HEK293 (cell line): ENCODE data around the gene VKORC1.

ENCODE experiments used
- CTCF ChIA-PET: fragments of 350-600 bp; formaldehyde crosslinking; extraction: SDS; loops from one replicate; lab custom pipeline; 2021; ENCODE audit warnings: antibody characterized with exemption; lab: Yijun Ruan, JAX
- POLR2A ChIA-PET: fragments of 300-600 bp; formaldehyde crosslinking; extraction: SDS; loops from one replicate; lab custom pipeline; 2020; ENCODE audit warnings: antibody characterized with exemption, inconsistent platforms; lab: Yijun Ruan, JAX
- H3K27ac ChIP-seq: fragments of 200-500 bp; sonication (Bioruptor generic); 2 replicates; pipeline ENCODE4 v1.5.1; 2014; ENCODE audit warnings: low read depth, low read length, control low read depth, inconsistent platforms; ENCODE audit errors: extremely low read depth
- H3K36me3 ChIP-seq, 2 experiments: fragments of 200-500 bp in 1 of 2; sonication (Bioruptor generic) in 1 of 2; 1 replicate in 1 of 2; 2 replicates in 1 of 2; pipeline ENCODE4 v1.5.1; 2014 to 2017; ENCODE audit warnings: inconsistent platforms in 2 of 2, low read length in 2 of 2; ENCODE audit not compliant: control insufficient read depth in 2 of 2, insufficient read depth in 1 of 2
- H3K4me1 ChIP-seq: fragments of 200-500 bp; sonication (Bioruptor generic); 2 replicates; pipeline ENCODE4 v1.5.1; 2014; ENCODE audit warnings: mild to moderate bottlenecking, low read length, inconsistent platforms; ENCODE audit not compliant: control insufficient read depth, insufficient read depth
- H3K4me3 ChIP-seq: 2 replicates; pipeline ENCODE4 v1.5.1; 2011; ENCODE audit warnings: low read depth, mild to moderate bottlenecking, control low read depth, low read length, moderate library complexity
- H3K9me3 ChIP-seq: fragments of 200-500 bp; sonication (Bioruptor generic); 2 replicates; pipeline ENCODE4 v1.5.1; 2014; ENCODE audit warnings: low read depth, low read length, inconsistent platforms; ENCODE audit not compliant: control insufficient read depth, insufficient read depth
- EGR2 ChIP-seq: fragments of 450-650 bp; formaldehyde crosslinking; IDR thresholded peaks from 2 replicates; pipeline ENCODE4 v1.5.1; 2016; ENCODE audit warnings: low read depth, missing biosample characterization, missing genetic modification characterization
- MZF1 ChIP-seq: fragments of 450-650 bp; formaldehyde crosslinking; IDR thresholded peaks from 2 replicates; pipeline ENCODE4 v1.5.1; 2017; ENCODE audit warnings: missing biosample characterization, missing genetic modification characterization, borderline replicate concordance
- RBAK ChIP-seq: fragments of 450-650 bp; formaldehyde crosslinking; IDR thresholded peaks from 2 replicates; pipeline ENCODE4 v1.5.1; 2016; ENCODE audit warnings: missing biosample characterization, missing genetic modification characterization
- ZNF10 ChIP-seq: fragments of 450-650 bp; formaldehyde crosslinking; IDR thresholded peaks from 2 replicates; pipeline ENCODE4 v1.5.1; 2017; ENCODE audit warnings: missing biosample characterization, missing genetic modification characterization
- ZNF121 ChIP-seq: fragments of 450-650 bp; formaldehyde crosslinking; IDR thresholded peaks from 2 replicates; pipeline ENCODE4 v1.5.1; 2016; ENCODE audit warnings: missing biosample characterization, missing genetic modification characterization
- ZNF169 ChIP-seq: fragments of 450-650 bp; formaldehyde crosslinking; IDR thresholded peaks from 2 replicates; pipeline ENCODE4 v1.5.1; 2016; ENCODE audit warnings: missing biosample characterization, missing genetic modification characterization
- ZNF664 ChIP-seq: fragments of 450-650 bp; formaldehyde crosslinking; IDR thresholded peaks from 2 replicates; pipeline ENCODE4 v1.5.1; 2016; ENCODE audit warnings: missing biosample characterization, missing genetic modification characterization
- ZNF701 ChIP-seq: fragments of 450-650 bp; formaldehyde crosslinking; IDR thresholded peaks from 2 replicates; pipeline ENCODE4 v1.5.1; 2016; ENCODE audit warnings: missing biosample characterization, missing genetic modification characterization
- TF ChIP-seq, protein P1 (sequence below): fragments of 450-650 bp; formaldehyde crosslinking; IDR thresholded peaks from 2 replicates; pipeline ENCODE4; 2016; ENCODE audit warnings: missing biosample characterization, missing genetic modification characterization
- TF ChIP-seq, protein P2 (sequence below): fragments of 450-650 bp; formaldehyde crosslinking; conservative IDR thresholded peaks from 2 replicates; pipeline ENCODE4 v1.5.1; 2016; ENCODE audit warnings: low read depth, missing biosample characterization, missing genetic modification characterization
- TF ChIP-seq, protein P3 (sequence below): fragments of 450-650 bp; formaldehyde crosslinking; IDR thresholded peaks from 2 replicates; pipeline ENCODE4 v1.5.1; 2016; ENCODE audit warnings: missing biosample characterization, missing genetic modification characterization
- TF ChIP-seq, protein P4 (sequence below): fragments of 450-650 bp; formaldehyde crosslinking; IDR thresholded peaks from 2 replicates; pipeline ENCODE4 v1.5.1; 2016; ENCODE audit warnings: missing biosample characterization, missing genetic modification characterization

VKORC1 gene

DNA sequence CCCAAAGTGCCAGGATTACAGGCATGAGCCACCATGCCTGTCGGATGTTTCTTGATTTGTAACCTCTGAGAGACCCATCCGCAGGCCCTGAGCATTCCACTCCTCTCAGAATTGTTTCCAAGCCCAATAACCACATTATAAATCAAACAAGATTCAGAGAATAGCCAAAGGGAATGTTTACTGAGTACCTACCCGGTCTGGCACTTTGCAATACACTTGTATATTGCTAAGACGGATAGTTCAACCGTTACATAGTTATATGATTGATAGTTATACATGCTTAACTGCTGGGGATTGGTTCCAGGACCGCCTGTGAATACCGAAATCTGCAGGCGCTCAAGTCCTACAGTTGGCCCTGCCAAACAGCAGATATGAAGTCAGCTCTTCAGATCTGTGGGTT, 19.9 kb upstream of the VKORC1 start:
- peaks cover 4% of the 10 kb centered on the region for H3K4me1 ChIP-seq
- no peak overlapping the region; the same call in 1 of the 2 replicates for H3K27ac ChIP-seq
- CTCF ChIA-PET = interaction anchor here (3.4 kb wide), 1 partner anchor 28 kb away, joined by 12 read pairs; no protein-coding TSS in a partner anchor
- no peak overlapping the region for H3K4me3 ChIP-seq
- TF ChIP-seq RBAK (tag by site-specific recombination) (no peak), EGR2 (tag by site-specific recombination) (no peak), ZNF169 (tag by site-specific recombination) (no peak), ZNF664 (tag by site-specific recombination) (no peak), ZNF121 (tag by site-specific recombination) (no peak), ZNF10 (tag by site-specific recombination) (no peak), MZF1 (tag by site-specific recombination) (no peak), ZNF701 (tag by site-specific recombination) (no peak)
- TF ChIP-seq, protein P1, sequence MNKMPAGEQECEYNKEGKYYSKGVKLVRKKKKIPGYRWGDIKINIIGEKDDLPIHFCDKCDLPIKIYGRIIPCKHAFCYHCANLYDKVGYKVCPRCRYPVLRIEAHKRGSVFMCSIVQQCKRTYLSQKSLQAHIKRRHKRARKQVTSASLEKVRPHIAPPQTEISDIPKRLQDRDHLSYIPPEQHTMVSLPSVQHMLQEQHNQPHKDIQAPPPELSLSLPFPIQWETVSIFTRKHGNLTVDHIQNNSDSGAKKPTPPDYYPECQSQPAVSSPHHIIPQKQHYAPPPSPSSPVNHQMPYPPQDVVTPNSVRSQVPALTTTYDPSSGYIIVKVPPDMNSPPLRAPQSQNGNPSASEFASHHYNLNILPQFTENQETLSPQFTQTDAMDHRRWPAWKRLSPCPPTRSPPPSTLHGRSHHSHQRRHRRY (tag by site-specific recombination) = no peak
- TF ChIP-seq, protein P2, sequence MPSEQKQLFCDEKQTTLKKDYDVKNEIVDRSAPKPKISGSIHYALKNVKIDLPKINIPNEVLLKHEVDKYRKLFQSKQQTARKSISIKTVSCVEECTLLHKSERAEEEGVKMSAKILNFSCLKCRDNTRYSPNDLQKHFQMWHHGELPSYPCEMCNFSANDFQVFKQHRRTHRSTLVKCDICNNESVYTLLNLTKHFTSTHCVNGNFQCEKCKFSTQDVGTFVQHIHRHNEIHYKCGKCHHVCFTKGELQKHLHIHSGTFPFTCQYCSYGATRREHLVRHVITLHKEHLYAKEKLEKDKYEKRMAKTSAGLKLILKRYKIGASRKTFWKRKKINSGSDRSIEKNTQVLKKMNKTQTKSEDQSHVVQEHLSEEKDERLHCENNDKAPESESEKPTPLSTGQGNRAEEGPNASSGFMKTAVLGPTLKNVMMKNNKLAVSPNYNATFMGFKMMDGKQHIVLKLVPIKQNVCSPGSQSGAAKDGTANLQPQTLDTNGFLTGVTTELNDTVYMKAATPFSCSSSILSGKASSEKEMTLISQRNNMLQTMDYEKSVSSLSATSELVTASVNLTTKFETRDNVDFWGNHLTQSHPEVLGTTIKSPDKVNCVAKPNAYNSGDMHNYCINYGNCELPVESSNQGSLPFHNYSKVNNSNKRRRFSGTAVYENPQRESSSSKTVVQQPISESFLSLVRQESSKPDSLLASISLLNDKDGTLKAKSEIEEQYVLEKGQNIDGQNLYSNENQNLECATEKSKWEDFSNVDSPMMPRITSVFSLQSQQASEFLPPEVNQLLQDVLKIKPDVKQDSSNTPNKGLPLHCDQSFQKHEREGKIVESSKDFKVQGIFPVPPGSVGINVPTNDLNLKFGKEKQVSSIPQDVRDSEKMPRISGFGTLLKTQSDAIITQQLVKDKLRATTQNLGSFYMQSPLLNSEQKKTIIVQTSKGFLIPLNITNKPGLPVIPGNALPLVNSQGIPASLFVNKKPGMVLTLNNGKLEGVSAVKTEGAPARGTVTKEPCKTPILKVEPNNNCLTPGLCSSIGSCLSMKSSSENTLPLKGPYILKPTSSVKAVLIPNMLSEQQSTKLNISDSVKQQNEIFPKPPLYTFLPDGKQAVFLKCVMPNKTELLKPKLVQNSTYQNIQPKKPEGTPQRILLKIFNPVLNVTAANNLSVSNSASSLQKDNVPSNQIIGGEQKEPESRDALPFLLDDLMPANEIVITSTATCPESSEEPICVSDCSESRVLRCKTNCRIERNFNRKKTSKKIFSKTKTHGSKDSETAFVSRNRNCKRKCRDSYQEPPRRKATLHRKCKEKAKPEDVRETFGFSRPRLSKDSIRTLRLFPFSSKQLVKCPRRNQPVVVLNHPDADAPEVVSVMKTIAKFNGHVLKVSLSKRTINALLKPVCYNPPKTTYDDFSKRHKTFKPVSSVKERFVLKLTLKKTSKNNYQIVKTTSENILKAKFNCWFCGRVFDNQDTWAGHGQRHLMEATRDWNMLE (tag by site-specific recombination) = no peak
- TF ChIP-seq, protein P3, sequence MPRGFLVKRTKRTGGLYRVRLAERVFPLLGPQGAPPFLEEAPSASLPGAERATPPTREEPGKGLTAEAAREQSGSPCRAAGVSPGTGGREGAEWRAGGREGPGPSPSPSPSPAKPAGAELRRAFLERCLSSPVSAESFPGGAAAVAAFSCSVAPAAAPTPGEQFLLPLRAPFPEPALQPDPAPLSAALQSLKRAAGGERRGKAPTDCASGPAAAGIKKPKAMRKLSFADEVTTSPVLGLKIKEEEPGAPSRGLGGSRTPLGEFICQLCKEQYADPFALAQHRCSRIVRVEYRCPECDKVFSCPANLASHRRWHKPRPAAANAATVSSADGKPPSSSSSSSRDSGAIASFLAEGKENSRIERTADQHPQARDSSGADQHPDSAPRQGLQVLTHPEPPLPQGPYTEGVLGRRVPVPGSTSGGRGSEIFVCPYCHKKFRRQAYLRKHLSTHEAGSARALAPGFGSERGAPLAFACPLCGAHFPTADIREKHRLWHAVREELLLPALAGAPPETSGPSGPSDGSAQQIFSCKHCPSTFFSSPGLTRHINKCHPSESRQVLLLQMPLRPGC (tag by site-specific recombination) = no peak
- TF ChIP-seq, protein P4, sequence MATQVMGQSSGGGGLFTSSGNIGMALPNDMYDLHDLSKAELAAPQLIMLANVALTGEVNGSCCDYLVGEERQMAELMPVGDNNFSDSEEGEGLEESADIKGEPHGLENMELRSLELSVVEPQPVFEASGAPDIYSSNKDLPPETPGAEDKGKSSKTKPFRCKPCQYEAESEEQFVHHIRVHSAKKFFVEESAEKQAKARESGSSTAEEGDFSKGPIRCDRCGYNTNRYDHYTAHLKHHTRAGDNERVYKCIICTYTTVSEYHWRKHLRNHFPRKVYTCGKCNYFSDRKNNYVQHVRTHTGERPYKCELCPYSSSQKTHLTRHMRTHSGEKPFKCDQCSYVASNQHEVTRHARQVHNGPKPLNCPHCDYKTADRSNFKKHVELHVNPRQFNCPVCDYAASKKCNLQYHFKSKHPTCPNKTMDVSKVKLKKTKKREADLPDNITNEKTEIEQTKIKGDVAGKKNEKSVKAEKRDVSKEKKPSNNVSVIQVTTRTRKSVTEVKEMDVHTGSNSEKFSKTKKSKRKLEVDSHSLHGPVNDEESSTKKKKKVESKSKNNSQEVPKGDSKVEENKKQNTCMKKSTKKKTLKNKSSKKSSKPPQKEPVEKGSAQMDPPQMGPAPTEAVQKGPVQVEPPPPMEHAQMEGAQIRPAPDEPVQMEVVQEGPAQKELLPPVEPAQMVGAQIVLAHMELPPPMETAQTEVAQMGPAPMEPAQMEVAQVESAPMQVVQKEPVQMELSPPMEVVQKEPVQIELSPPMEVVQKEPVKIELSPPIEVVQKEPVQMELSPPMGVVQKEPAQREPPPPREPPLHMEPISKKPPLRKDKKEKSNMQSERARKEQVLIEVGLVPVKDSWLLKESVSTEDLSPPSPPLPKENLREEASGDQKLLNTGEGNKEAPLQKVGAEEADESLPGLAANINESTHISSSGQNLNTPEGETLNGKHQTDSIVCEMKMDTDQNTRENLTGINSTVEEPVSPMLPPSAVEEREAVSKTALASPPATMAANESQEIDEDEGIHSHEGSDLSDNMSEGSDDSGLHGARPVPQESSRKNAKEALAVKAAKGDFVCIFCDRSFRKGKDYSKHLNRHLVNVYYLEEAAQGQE = no peak
- TF ChIP-seq, all 188 proteins: peak for 0
- POLR2A ChIA-PET = interaction anchor here (0.7 kb wide), 1 partner anchor 324 kb away, joined by 4 read pairs; no protein-coding TSS in a partner anchor
- Histone ChIP-seq H3K36me3 (peaks cover 6 to 50% of the 10 kb centered on the region in 2 experiments; a peak in 2 of 3 replicates), H3K9me3 (no peaks in the 10 kb centered on the region)
